Mucosa of descending colon (tissue), 3 donors: ENCODE data around the gene PRKAA1. TPM values are rescaled to one million over a fixed set of nuclear protein-coding genes. Genes with fewer than 3 reads are reported as not detected.

Experiments
- ATAC-seq: fragments of 200-7000 bp; cut with Tn5 transposase; one replicate; pipeline ENCODE4 v1.9.1; 2020; ENCODE audit warnings: mild to moderate bottlenecking, moderate library complexity
- DNase-seq, 3 donors: peaks; one replicate each; pipeline ENCODE4 v3.0.0-alpha.2; 2020
- H3K36me3 ChIP-seq: fragments of 200-600 bp; one replicate; pipeline ENCODE4 v1.8.0; 2021; ENCODE audit warnings: low read depth, mild to moderate bottlenecking
- H3K4me1 ChIP-seq: fragments of 200-600 bp; one replicate; pipeline ENCODE4 v1.8.0; 2021; ENCODE audit warnings: low read depth, mild to moderate bottlenecking
- H3K4me3 ChIP-seq: fragments of 200-600 bp; one replicate; pipeline ENCODE4 v1.8.0; 2021; ENCODE audit warnings: mild to moderate bottlenecking
- H3K9me3 ChIP-seq: fragments of 200-600 bp; one replicate; pipeline ENCODE4 v1.8.0; 2021; ENCODE audit warnings: mild to moderate bottlenecking
- intact Hi-C, 2 donors: fragments of 100-400 bp; cut with DNase I in 1 of 2; cut with micrococcal nuclease in 1 of 2; formaldehyde crosslinking; loops; one replicate each; pipeline versions ENCODE4 v1.11.0 to v1.11.1; 2022; cut with DNase I, micrococcal nuclease
- total RNA-seq, 3 donors: library from RNA; stranded (reverse); fragmentation: NEBNext Ultra II Directional in 2 of 3; extraction: Animal tissue kit (Norgen Biotek cat#: 25700) in 2 of 3; gene quantifications; one replicate each; pipeline versions ENCODE4 v1.2.1 to v1.2.4, GENCODE V29; 2021 to 2023
- TF ChIP-seq, protein P1 (sequence below): fragments of 200-600 bp; IDR thresholded peaks from one replicate; pipeline ENCODE4 v1.8.0; 2022; ENCODE audit warnings: antibody characterized with exemption, mild to moderate bottlenecking
- donor health status: DM: no; HTN: no; CAD: no; lungs with moderate emphysema.
- donor health status: DM: no; HTN: no; CAD: no.
- donor health status: DM: no; HTN: yes; CAD: no.

The PRKAA1 gene
- total RNA-seq, 3 donors from 2014 or later: 89.7 to 111 (median 97.9) TPM

DNA sequence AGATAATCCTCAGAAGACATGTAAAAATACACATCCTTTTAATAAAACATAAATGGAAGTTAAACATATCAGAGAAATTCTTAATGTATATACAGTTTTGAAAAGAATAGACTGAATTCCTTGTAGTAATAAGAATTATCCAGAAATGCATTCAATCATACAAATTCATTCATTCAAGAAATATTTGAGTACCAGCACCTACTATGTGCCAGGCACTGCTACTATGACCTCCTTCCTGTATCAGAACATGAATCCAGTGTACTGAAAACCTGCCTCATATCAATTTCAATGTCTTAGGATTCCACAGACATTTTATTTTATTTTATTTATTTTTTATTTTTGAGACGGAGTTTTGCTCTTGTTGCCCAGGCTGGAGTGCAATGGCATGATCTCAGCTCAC, 13.3 kb downstream of the PRKAA1 start:
- H3K9me3 ChIP-seq: no peaks in the 10 kb centered on the region
- H3K4me3 ChIP-seq: no peak overlapping the region
- H3K36me3 ChIP-seq: no peaks in the 10 kb centered on the region
- peaks cover 22% of the 10 kb centered on the region for H3K4me1 ChIP-seq
- TF ChIP-seq, protein P1, sequence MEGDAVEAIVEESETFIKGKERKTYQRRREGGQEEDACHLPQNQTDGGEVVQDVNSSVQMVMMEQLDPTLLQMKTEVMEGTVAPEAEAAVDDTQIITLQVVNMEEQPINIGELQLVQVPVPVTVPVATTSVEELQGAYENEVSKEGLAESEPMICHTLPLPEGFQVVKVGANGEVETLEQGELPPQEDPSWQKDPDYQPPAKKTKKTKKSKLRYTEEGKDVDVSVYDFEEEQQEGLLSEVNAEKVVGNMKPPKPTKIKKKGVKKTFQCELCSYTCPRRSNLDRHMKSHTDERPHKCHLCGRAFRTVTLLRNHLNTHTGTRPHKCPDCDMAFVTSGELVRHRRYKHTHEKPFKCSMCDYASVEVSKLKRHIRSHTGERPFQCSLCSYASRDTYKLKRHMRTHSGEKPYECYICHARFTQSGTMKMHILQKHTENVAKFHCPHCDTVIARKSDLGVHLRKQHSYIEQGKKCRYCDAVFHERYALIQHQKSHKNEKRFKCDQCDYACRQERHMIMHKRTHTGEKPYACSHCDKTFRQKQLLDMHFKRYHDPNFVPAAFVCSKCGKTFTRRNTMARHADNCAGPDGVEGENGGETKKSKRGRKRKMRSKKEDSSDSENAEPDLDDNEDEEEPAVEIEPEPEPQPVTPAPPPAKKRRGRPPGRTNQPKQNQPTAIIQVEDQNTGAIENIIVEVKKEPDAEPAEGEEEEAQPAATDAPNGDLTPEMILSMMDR: no peak
- intact Hi-C loops: no loop called here
- ATAC-seq (no peak), DNase-seq (no peak)

DNA sequence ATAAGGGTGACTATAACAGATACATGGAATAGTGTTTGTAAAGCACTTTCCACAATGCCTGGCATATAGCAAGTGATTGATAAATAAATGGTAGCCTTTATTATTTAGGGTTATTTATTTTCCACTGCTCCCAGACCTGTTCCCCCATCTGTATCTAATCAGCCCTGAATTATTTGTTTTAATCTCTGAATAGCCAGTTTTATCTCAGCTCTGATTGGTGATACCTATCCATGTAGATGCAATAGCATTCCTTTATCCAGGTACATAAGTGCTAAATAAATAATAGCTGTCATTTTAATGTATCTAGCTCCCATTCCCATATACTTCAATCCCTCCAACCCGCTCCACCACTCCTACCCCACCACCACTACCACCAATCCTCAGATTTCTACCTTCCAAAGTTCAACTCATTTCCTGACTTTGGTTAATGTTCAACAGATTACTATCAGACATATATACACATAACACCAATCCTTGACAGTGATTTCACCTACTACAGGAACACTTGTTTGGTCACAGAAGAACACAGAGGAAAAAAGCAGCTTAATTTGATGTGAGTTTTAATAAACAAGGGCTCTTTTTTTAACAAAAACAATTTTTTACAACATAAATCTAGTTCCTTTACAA, 14.0 kb downstream of the PRKAA1 start:
- Histone ChIP-seq H3K36me3 (no peaks in the 10 kb centered on the region), H3K4me1 (peaks cover 19% of the 10 kb centered on the region), H3K9me3 (no peaks in the 10 kb centered on the region), H3K4me3 (no peak overlapping the region)
- peak; percentile 98 for ATAC-seq
- intact Hi-C loops: no loop called here
- TF ChIP-seq, protein P1: no peak
- DNase-seq: no peak

DNA sequence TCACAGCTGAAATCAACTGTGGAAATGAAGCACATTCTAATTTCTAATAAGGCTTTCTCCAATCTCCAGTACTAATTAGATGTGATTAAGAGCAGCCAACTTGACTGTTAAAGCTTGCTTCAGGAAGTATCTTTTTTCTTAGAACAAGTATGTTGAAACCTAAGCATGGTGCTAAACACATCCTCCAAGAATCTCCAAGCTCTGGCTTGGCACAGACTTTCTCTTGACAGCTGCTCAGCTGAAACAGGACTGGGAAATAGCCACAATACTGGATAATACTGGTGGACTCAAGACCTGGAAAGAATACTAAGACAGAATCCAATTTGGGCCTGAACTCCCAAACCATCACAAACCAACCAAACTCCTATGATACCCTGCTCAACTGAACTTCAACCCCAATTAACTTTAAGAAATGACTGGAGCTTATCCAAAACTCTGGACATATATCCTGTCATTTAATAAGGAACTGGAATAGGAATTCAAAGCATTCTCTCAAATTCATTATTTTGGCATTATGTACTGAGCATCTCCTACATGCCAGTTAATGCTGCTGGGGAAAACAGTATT, 16.2 kb downstream of the PRKAA1 start:
- Histone ChIP-seq H3K4me3 (no peak overlapping the region), H3K9me3 (no peaks in the 10 kb centered on the region), H3K36me3 (no peaks in the 10 kb centered on the region), H3K4me1 (peaks cover 23% of the 10 kb centered on the region)
- intact Hi-C loops: no loop called here
- ATAC-seq (no peak), DNase-seq (no peak)
- TF ChIP-seq, protein P1: no peak

DNA sequence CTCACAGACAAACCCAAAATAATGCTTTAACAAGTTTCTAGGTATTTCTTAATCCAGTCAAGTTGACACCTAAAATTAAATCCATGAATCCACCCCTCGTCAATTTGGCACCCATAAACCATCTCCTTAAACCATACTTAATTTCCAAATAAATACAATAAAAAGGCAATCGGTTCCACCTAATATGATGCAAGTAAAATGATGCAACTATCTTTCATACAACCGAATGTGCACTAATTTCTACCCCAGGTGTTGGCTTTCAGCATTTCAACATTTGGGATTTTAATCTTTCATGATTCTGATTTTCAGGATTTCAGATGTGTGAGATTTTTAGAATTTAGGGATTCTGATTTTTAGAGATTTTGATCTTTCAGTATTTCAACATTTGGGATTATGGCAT, 17.3 kb downstream of the PRKAA1 start:
- H3K4me1 ChIP-seq: peaks cover 31% of the 10 kb centered on the region
- ATAC-seq: no peak
- no peak for DNase-seq
- H3K4me3 ChIP-seq: no peak overlapping the region
- TF ChIP-seq, protein P1: no peak
- no peaks in the 10 kb centered on the region for H3K36me3 ChIP-seq
- H3K9me3 ChIP-seq: no peaks in the 10 kb centered on the region
- intact Hi-C loops: no loop called here

DNA sequence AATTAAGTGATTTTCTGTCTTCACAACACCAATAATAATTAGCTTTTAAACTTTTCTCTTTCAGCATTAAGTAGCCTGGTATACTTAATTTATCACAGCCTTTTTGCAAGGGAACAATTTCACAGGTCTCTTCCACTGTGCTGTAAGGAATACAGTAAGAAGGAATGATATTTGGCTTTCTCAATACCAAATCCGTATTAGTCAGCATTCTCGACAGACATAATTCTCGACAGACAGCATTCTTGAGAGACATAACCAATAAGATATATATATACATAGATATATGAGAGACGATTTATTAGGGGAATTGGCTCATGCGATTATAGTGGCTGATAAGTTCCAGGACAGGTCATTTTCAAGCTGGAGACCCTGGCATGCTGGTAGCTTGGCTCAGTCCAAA, 18.0 kb downstream of the PRKAA1 start:
- no peaks in the 10 kb centered on the region for H3K36me3 ChIP-seq
- TF ChIP-seq, protein P1: no peak
- no peak for ATAC-seq
- intact Hi-C loops: no loop called here
- no peaks in the 10 kb centered on the region for H3K9me3 ChIP-seq
- no peak overlapping the region for H3K4me3 ChIP-seq
- DNase-seq: no peak
- peaks cover 32% of the 10 kb centered on the region for H3K4me1 ChIP-seq
